ENCODE data around the gene C1orf53.
"Not testable (repeated sequence)": the region's sequence is repeated elsewhere in the genome, so short reads cannot be mapped to it uniquely, and the experiment has no call there.

Gene C1orf53

DNA sequence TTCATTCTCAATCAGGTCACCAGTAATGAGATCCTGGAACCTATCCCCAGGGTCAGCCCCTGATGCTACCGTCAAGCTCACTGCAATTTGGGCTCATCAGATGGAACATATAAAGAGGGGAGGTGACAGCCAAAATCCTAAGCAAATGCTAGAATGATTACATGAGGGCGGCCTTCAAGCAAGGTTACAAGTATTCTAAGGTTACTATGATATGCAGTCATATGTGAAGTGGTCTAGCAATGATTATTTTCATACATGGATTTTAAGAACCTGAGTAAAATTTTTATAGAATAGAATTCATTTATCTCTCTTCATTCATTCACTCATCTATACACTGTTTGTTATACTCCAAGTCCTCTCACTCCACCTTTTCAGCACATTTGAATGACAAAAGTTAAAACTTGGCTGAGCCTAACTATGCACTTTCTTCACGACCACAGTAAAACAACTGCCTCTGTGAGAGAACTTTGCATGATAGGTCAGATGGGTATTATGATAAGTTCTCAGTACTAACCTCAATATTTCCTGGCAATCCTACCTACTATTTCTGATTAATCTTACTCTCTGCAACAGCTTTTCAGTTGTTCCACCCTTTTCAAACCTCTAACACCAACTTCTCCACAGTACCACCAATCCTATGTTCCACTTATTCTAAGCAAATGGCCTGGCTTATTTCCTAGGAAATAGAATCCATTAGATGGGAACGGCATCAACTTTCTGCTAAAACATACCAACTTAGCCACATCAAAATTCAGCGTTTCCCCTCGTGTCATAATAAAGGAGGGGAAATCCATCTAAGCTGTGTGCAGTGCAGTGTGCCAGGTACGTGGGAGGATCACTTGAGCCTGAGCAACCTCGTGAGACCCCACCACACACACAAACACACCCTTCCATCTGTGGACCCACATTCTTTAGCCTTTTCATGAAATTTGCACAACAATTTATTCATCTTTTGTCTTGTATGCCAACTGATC is 46.8 kb downstream of the C1orf53 start:
- no peaks in the 10 kb centered on the region for H3K9me3 ChIP-seq (ENCODE audit: control insufficient read depth, insufficient read depth, low read depth, low read length)

DNA sequence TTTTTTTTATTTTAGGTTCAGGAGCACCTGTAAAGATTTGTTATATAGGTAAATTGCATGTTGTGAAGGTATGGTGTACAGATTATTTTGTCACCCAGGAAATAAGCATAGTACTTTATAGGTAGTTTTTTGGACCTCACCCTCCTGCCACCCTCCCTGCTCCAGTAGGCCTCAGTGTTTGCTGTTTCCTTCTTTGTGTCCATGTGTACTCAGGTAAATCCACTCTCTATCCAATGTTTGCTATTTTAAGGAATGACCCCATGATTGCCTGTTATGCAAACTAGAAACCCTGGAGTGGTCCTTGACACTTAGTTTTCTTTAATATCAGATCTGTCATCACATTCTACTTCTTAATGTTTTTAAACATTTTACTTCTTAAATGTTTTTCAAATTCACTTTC is 48.7 kb downstream of the C1orf53 start:
- no peak overlapping the region for H3K27ac ChIP-seq (ENCODE audit: low read depth, low read length)
- no peaks in the 10 kb centered on the region for H3K9me3 ChIP-seq (ENCODE audit: control insufficient read depth, insufficient read depth, low read depth, low read length)
- 0 out of 2 replicates have a peak, but pooled peaks cover 4% of the 10 kb centered on the region for H3K4me1 ChIP-seq (ENCODE audit: control insufficient read depth, insufficient read depth, low read length)
- H3K4me3 ChIP-seq (ENCODE audit: low read depth, low read length) = no peak overlapping the region
- H3K36me3 ChIP-seq (ENCODE audit: control insufficient read depth, insufficient read depth, low read length) = no peaks in the 10 kb centered on the region
- no peaks in the 10 kb centered on the region for H3K27me3 ChIP-seq (ENCODE audit: control insufficient read depth, insufficient read depth, low read length)
- no peak overlapping the region for H3K9ac ChIP-seq (ENCODE audit: low read length)

More for the DNA sequence above, 46.8 kb downstream of the C1orf53 start:
- H3K4me3 ChIP-seq (ENCODE audit: low read depth, low read length) = no peak overlapping the region
- no peaks in the 10 kb centered on the region for H3K27me3 ChIP-seq (ENCODE audit: control insufficient read depth, insufficient read depth, low read length)
- no peaks in the 10 kb centered on the region for H3K36me3 ChIP-seq (ENCODE audit: control insufficient read depth, insufficient read depth, low read length)
- no peak overlapping the region for H3K9ac ChIP-seq (ENCODE audit: low read length)
- H3K4me1 ChIP-seq (ENCODE audit: control insufficient read depth, insufficient read depth, low read length) = 0 out of 2 replicates have a peak, but pooled peaks cover 4% of the 10 kb centered on the region
- H3K27ac ChIP-seq (ENCODE audit: low read depth, low read length) = no peak overlapping the region

DNA sequence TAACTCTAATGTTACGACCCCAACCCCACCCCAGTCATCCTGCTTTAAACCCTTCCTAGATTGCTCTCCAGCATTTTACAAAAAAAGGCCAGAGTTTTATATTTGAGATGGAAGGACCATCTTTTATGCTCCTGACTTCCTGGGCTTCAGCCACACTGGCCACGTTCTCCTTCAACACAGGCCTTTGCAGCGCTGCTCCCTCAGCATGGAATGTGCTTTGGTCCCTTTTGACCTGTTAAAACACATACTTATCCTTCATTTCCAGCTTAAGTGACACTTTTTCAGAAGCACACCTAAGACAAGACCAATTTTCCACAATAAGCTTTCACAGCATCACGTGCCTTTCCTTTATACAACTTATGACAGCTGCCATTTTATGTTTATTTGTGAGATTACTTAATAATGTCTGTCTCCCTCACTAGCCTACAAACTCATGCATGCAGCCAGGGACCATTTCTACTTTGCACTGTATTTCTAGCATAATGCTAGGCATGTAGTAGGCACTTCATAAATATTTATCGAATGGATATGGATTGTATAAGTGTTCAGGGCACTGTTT is 49.3 kb downstream of the C1orf53 start:
- Histone ChIP-seq H3K36me3 (ENCODE audit: control insufficient read depth, insufficient read depth, low read length) (no peaks in the 10 kb centered on the region), H3K27ac (ENCODE audit: low read depth, low read length) (no peak overlapping the region), H3K9me3 (ENCODE audit: control insufficient read depth, insufficient read depth, low read depth, low read length) (no peaks in the 10 kb centered on the region), H3K9ac (ENCODE audit: low read length) (no peak overlapping the region), H3K4me1 (ENCODE audit: control insufficient read depth, insufficient read depth, low read length) (0 out of 2 replicates have a peak, but pooled peaks cover 4% of the 10 kb centered on the region), H3K27me3 (ENCODE audit: control insufficient read depth, insufficient read depth, low read length) (no peaks in the 10 kb centered on the region), H3K4me3 (ENCODE audit: low read depth, low read length) (no peak overlapping the region)

DNA sequence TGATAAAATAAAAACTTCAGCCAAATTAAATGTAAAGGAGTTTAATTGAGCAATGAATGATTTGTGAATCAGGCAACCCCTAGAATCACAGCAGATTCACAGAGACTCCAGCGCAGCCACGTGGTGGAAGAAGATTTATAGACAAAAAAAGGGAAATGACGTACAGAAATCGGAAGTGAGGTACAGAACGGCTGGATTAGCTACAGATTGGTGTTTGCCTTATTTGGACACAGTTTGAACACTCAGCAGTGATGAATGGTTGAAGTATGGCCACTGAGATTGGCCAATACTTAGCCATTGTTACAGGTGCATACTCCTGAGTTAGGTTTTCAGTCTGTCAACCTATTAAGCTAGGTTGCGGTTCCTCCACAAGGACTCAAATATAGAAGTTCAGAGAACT is 51.0 kb downstream of the C1orf53 start:
- H3K4me1 ChIP-seq (ENCODE audit: control insufficient read depth, insufficient read depth, low read length); H3K4me3 ChIP-seq (ENCODE audit: low read depth, low read length); H3K9me3 ChIP-seq (ENCODE audit: control insufficient read depth, insufficient read depth, low read depth, low read length); H3K27ac ChIP-seq (ENCODE audit: low read depth, low read length); H3K9ac ChIP-seq (ENCODE audit: low read length); H3K27me3 ChIP-seq (ENCODE audit: control insufficient read depth, insufficient read depth, low read length); H3K36me3 ChIP-seq (ENCODE audit: control insufficient read depth, insufficient read depth, low read length): not testable (repeated sequence)

DNA sequence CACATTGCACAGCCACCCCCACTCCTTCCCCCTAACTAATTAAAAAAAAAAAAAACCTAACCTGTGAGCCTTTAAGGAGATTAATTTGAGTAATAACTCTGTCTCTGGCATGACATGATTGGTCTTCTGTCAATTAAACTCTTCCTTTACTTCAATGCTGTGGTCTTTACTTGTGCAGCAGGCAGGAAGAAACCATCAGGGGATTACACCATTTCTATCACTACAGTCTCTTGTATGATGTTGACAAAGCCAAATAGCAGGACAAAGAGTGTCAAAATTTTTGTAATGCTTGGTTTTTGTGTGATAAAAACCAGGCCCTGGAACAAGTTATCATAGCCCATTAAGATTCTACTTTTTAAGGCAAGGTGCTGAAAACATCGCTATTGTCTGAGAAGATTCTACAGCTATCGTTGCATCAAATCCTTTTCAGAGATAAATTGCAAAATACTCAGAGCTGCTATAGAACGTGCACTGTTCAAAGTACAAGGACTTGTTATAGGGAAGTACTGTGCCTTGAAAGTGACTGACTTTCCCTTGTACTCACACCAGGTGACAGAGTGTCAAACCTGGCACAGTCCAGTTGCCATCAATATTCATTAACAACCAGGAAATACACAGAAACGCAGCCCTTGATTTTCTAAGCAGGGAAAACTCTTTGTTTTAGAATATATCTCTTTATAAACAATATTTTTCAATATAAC is 52.4 kb downstream of the C1orf53 start:
- Histone ChIP-seq H3K4me1 (ENCODE audit: control insufficient read depth, insufficient read depth, low read length) (no peaks in the 10 kb centered on the region), H3K27ac (ENCODE audit: low read depth, low read length) (no peak overlapping the region), H3K27me3 (ENCODE audit: control insufficient read depth, insufficient read depth, low read length) (no peaks in the 10 kb centered on the region)

DNA sequence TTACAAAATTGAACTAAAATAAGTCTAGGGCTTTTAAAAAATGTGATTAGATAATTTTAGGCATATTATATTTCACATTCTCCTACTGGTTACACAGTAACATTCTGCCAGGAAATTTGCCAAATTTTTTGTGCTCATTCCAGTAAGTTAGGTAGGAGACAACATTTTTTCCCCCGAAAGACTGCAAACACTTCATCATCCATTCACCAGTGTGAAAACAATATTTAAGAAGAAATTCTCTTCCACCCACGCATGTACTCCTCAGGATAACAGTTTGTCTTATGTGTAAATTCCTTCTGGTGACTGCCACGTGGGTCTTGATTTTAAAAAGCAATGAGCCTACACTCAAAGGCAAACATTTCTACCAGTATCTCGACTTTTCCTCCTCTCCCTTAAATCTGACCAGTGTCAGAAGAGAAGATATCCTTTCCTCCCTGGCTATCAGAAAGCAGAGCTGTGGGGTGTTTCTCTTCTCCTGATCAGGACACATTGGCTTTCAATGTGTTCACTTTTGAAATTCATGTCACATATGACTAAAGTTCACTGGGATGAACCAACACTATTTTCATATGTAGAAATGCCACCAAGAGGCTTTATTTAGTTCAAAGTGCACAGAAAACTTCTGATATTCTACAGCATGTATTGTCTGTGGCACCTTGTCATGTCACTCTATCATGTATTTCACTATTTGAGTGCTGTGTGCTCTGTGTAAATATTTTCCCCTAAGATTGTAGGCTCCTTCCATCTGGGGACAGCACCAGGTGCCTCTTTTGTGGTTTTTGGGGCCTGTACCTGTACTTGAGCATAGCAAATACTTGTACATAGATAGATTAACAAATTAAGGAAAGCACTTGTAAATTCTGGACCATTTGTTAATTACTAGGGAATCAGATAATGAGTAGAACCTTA is 53.3 kb downstream of the C1orf53 start:
- no peaks in the 10 kb centered on the region for H3K4me1 ChIP-seq (ENCODE audit: control insufficient read depth, insufficient read depth, low read length)

More for the DNA sequence above, 52.4 kb downstream of the C1orf53 start:
- Histone ChIP-seq H3K9ac (ENCODE audit: low read length) (no peak overlapping the region), H3K4me3 (ENCODE audit: low read depth, low read length) (no peak overlapping the region), H3K9me3 (ENCODE audit: control insufficient read depth, insufficient read depth, low read depth, low read length) (no peaks in the 10 kb centered on the region), H3K36me3 (ENCODE audit: control insufficient read depth, insufficient read depth, low read length) (no peaks in the 10 kb centered on the region)

More for the DNA sequence above, 53.3 kb downstream of the C1orf53 start:
- H3K27ac ChIP-seq (ENCODE audit: low read depth, low read length) = no peak overlapping the region
- H3K4me3 ChIP-seq (ENCODE audit: low read depth, low read length) = no peak overlapping the region
- no peaks in the 10 kb centered on the region for H3K9me3 ChIP-seq (ENCODE audit: control insufficient read depth, insufficient read depth, low read depth, low read length)
- no peak overlapping the region for H3K9ac ChIP-seq (ENCODE audit: low read length)
- no peaks in the 10 kb centered on the region for H3K36me3 ChIP-seq (ENCODE audit: control insufficient read depth, insufficient read depth, low read length)
- no peaks in the 10 kb centered on the region for H3K27me3 ChIP-seq (ENCODE audit: control insufficient read depth, insufficient read depth, low read length)
